A549 (cell line): ENCODE data around the gene FAM9C. TPM values are rescaled to one million over a fixed set of nuclear protein-coding genes. Genes with fewer than 3 reads are reported as not detected.

ENCODE experiments used
- ATAC-seq, 2 experiments: fragments of 200-7000 bp in 1 of 2; fragments of >200 bp in 1 of 2; cut with Nextera tagmentation in 1 of 2; cut with Tn5 transposase in 1 of 2; 3 replicates each; pipeline versions ENCODE4 v1.8.0 to v1.9.1; 2018 to 2020; ENCODE audit warnings: mild to moderate bottlenecking in 1 of 2, moderate library complexity in 1 of 2
- CTCF ChIA-PET: fragments of 300-600 bp; sonication (Branson Sonifier 250); formaldehyde crosslinking; extraction: SDS; loops from one replicate; lab custom pipeline; 2021; ENCODE audit warnings: antibody characterized with exemption, inconsistent platforms; lab: Yijun Ruan, JAX
- POLR2A ChIA-PET: fragments of 350-600 bp; formaldehyde crosslinking; extraction: SDS; loops from one replicate; lab custom pipeline; 2021; ENCODE audit warnings: antibody characterized with exemption, inconsistent platforms; lab: Yijun Ruan, JAX
- DNase-seq, 2 experiments: peaks; one replicate each; pipeline versions ENCODE4 v3.0.0 to v3.0.0-alpha.2; 2011 to 2016; ENCODE audit warnings: low read depth in 1 of 2, low spot score in 1 of 2
- FAIRE-seq: peaks from 2 replicates; lab custom pipeline; 2011; peaks lifted over from hg19 to GRCh38; lab: Jason Lieb, UNC
- H3K27ac ChIP-seq, 2 experiments: fragments of >200 bp; sonication (Bioruptor Twin); formaldehyde crosslinking; 3 replicates each; pipeline ENCODE4 v1.5.1; 2016 to 2017
- H3K4me1 ChIP-seq: fragments of >200 bp; sonication (Bioruptor Twin); formaldehyde crosslinking; 3 replicates; pipeline ENCODE4 v1.6.1; 2016
- H3K4me2 ChIP-seq: fragments of >200 bp; sonication (Bioruptor Twin); formaldehyde crosslinking; 3 replicates; pipeline ENCODE4 v1.6.1; 2016
- H3K4me3 ChIP-seq: fragments of >200 bp; sonication (Bioruptor Twin); formaldehyde crosslinking; 3 replicates; pipeline ENCODE4 v1.5.1; 2016
- H3K9me3 ChIP-seq: fragments of >200 bp; sonication (Bioruptor Twin); formaldehyde crosslinking; 3 replicates; pipeline ENCODE4 v1.6.1; 2016
- BHLHE40 ChIP-seq: IDR thresholded peaks from 2 replicates; pipeline ENCODE4 v1.6.1; 2012; ENCODE audit warnings: low read depth, low read length, inconsistent platforms
- CEBPB ChIP-seq, 2 experiments: fragments of >200 bp in 1 of 2; sonication (Bioruptor Twin) in 1 of 2; formaldehyde crosslinking in 1 of 2; IDR thresholded peaks; 2 replicates each; pipeline ENCODE4 v1.6.1; 2012 to 2016
- FOSL2 ChIP-seq, 2 experiments: fragments of 450-650 bp in 1 of 2; fragments of >200 bp in 1 of 2; sonication (Bioruptor Twin) in 1 of 2; formaldehyde crosslinking; IDR thresholded peaks; 2 replicates each; pipeline versions ENCODE4 v1.5.0 to v1.6.1; 2016 to 2020; ENCODE audit warnings: mild to moderate bottlenecking in 1 of 2, moderate library complexity in 1 of 2
- HDAC2 ChIP-seq: fragments of 200-600 bp; sonication (generic); IDR thresholded peaks from 2 replicates; pipeline ENCODE4 v1.6.1; 2016
- HEYL ChIP-seq: fragments of 250-450 bp; sonication (Bioruptor Pico); IDR thresholded peaks from 2 replicates; pipeline ENCODE4 v1.8.0; 2021; ENCODE audit warnings: mild to moderate bottlenecking, moderate library complexity
- HOXB5 ChIP-seq: fragments of 250-450 bp; sonication (Bioruptor Pico); IDR thresholded peaks from 2 replicates; pipeline ENCODE4 v1.5.0; 2020; ENCODE audit warnings: mild to moderate bottlenecking, moderate library complexity
- KDM1A ChIP-seq: fragments of 200-600 bp; sonication (generic); IDR thresholded peaks from 2 replicates; pipeline ENCODE4 v1.6.1; 2016; ENCODE audit warnings: low read depth, mild to moderate bottlenecking
- MAFK ChIP-seq: fragments of 450-650 bp; IDR thresholded peaks from 2 replicates; pipeline ENCODE4 v1.6.1; 2014; ENCODE audit not compliant: partially characterized antibody
- NR3C1 ChIP-seq: fragments of >200 bp; sonication (Bioruptor Twin); formaldehyde crosslinking; IDR thresholded peaks from 3 replicates; pipeline ENCODE4 v1.6.1; 2017
- PHF8 ChIP-seq: fragments of 200-600 bp; sonication (generic); IDR thresholded peaks from 2 replicates; pipeline ENCODE4 v1.6.1; 2016; ENCODE audit warnings: low read depth, mild to moderate bottlenecking, antibody characterized with exemption, moderate library complexity, borderline replicate concordance
- SREBF2 ChIP-seq: fragments of 450-650 bp; IDR thresholded peaks from 2 replicates; pipeline ENCODE4 v1.6.1; 2014; ENCODE audit warnings: mild to moderate bottlenecking, moderate library complexity
- ZC3H11A ChIP-seq: fragments of 450-650 bp; IDR thresholded peaks from 2 replicates; pipeline ENCODE4 v1.6.1; 2014; ENCODE audit warnings: antibody characterized with exemption, mild to moderate bottlenecking
- WGBS: methylation state at CpG from one replicate; pipeline ENCODE4 v1.1.6; 2017; ENCODE audit errors: missing lambda C conversion rate; 5-methylcytosine and 5-hydroxymethylcytosine counted together
- polyA plus RNA-seq, 4 experiments: library from polyadenylated mRNA; depleted of rRNA in 3 of 4; stranded (reverse); fragments of >200 nt; fragmentation: RNase III in 1 of 4; extraction: RNeasy Plus Mini Kit Qiagen cat#74134 plus additional on column Dnase treatment in 1 of 4; gene quantifications; 2 replicates in 3 of 4; 3 replicates in 1 of 4; pipeline ENCODE4 v1.2.3, GENCODE V29; 2011 to 2017
- TF ChIP-seq, protein P1 (sequence below): fragments of >200 bp; sonication (Bioruptor Twin); formaldehyde crosslinking; IDR thresholded peaks from 3 replicates; pipeline ENCODE4 v1.5.1; 2016
- TF ChIP-seq, protein P2 (sequence below): fragments of 150-350 bp; IDR thresholded peaks from 2 replicates; pipeline ENCODE4 v1.6.1; 2014; ENCODE audit warnings: low read depth, mild to moderate bottlenecking, low read length
- TF ChIP-seq, protein P3 (sequence below): fragments of 200-600 bp; sonication (generic); IDR thresholded peaks from 2 replicates; pipeline ENCODE4 v1.6.1; 2016; ENCODE audit warnings: antibody characterized with exemption, mild to moderate bottlenecking, moderate library complexity
- TF ChIP-seq, protein P4 (sequence below): fragments of >200 bp; sonication (Bioruptor Twin); formaldehyde crosslinking; IDR thresholded peaks from 2 replicates; pipeline ENCODE4 v1.6.1; 2016
- TF ChIP-seq, protein P5 (sequence below): IDR thresholded peaks from 2 replicates; pipeline ENCODE4 v1.6.1; 2012

FAM9C gene
- polyA plus RNA-seq, 2 of the 4 experiments (the other 2 are of a cell fraction): 0.03 TPM; not detected in 1

DNA sequence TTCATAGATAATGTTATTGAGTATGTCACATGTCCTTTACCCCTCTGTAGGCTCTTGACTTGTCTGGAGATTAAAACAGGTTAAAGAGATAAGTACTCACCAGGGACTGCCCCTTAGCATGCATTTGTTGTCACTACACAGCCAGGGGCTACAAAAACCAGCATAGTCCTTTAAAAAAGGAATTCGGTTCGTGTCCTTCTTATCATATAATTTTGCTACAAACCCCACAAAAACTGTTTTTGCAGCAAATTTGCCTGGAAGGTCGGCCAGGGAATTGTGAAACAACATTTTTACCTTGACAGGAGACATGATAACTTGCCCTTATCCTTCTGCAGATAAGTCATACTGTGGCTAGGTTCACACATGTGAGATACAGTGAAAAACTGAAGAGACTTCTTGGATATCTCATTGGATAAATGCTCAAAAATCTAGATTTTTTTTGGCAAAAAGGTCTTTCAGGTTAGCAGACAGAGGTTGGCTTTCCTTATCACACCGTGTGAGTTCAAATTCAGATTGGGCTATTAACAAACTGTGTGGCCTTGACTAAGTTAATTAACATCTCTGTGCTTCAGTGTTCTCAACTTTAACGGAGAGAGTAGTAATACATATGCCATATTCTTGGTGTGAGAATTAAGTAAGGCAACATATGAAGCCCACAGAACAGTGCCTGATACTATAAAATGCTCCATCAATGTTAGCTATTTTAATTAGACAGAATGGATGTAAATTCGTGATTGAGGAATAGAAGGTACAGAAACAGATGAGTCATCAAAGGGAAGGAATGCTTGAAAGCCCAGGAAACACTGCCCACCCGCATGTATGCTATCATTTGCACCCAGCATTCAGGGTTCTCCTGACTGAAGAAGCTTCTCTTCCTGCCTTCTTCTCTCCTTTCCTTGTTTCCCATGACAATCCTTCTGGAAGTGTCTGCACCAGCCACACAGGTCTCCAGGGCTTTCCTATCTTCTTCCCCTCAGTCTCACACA is 30.0 kb downstream of the FAM9C start:
- no peak for FAIRE-seq
- CTCF ChIA-PET: interaction anchor here (1.2 to 3.0 kb wide), 3 partner anchors 12 to 20 kb away, joined by 3 to 7 read pairs (median 3); no protein-coding TSS in a partner anchor
- Histone ChIP-seq H3K4me1 (peaks cover 47% of the 10 kb centered on the region), H3K4me2 (peak overlapping the region; percentile 63), H3K4me3 (no peak overlapping the region), H3K9me3 (no peaks in the 10 kb centered on the region), H3K27ac (peak overlapping the region; percentile 69 to 76)
- DNase-seq: no peak
- TF ChIP-seq HOXB5 (CRISPR knock-in tag) (no peak), NR3C1 (no peak), PHF8 (no peak), ZC3H11A (no peak), BHLHE40 (no peak), HEYL (CRISPR knock-in tag) (no peak), HDAC2 (no peak), FOSL2 (IDR thresholded peaks at IDR 0.05) (no peak), FOSL2 (CRISPR knock-in tag; IDR thresholded peaks at IDR 0.05) (peak; percentile 72), MAFK (peak; percentile 44), SREBF2 (no peak), KDM1A (no peak)
- TF ChIP-seq, protein P1, sequence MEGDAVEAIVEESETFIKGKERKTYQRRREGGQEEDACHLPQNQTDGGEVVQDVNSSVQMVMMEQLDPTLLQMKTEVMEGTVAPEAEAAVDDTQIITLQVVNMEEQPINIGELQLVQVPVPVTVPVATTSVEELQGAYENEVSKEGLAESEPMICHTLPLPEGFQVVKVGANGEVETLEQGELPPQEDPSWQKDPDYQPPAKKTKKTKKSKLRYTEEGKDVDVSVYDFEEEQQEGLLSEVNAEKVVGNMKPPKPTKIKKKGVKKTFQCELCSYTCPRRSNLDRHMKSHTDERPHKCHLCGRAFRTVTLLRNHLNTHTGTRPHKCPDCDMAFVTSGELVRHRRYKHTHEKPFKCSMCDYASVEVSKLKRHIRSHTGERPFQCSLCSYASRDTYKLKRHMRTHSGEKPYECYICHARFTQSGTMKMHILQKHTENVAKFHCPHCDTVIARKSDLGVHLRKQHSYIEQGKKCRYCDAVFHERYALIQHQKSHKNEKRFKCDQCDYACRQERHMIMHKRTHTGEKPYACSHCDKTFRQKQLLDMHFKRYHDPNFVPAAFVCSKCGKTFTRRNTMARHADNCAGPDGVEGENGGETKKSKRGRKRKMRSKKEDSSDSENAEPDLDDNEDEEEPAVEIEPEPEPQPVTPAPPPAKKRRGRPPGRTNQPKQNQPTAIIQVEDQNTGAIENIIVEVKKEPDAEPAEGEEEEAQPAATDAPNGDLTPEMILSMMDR: no peak
- TF ChIP-seq, protein P2, sequence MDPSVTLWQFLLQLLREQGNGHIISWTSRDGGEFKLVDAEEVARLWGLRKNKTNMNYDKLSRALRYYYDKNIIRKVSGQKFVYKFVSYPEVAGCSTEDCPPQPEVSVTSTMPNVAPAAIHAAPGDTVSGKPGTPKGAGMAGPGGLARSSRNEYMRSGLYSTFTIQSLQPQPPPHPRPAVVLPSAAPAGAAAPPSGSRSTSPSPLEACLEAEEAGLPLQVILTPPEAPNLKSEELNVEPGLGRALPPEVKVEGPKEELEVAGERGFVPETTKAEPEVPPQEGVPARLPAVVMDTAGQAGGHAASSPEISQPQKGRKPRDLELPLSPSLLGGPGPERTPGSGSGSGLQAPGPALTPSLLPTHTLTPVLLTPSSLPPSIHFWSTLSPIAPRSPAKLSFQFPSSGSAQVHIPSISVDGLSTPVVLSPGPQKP: no peak
- TF ChIP-seq, protein P3, sequence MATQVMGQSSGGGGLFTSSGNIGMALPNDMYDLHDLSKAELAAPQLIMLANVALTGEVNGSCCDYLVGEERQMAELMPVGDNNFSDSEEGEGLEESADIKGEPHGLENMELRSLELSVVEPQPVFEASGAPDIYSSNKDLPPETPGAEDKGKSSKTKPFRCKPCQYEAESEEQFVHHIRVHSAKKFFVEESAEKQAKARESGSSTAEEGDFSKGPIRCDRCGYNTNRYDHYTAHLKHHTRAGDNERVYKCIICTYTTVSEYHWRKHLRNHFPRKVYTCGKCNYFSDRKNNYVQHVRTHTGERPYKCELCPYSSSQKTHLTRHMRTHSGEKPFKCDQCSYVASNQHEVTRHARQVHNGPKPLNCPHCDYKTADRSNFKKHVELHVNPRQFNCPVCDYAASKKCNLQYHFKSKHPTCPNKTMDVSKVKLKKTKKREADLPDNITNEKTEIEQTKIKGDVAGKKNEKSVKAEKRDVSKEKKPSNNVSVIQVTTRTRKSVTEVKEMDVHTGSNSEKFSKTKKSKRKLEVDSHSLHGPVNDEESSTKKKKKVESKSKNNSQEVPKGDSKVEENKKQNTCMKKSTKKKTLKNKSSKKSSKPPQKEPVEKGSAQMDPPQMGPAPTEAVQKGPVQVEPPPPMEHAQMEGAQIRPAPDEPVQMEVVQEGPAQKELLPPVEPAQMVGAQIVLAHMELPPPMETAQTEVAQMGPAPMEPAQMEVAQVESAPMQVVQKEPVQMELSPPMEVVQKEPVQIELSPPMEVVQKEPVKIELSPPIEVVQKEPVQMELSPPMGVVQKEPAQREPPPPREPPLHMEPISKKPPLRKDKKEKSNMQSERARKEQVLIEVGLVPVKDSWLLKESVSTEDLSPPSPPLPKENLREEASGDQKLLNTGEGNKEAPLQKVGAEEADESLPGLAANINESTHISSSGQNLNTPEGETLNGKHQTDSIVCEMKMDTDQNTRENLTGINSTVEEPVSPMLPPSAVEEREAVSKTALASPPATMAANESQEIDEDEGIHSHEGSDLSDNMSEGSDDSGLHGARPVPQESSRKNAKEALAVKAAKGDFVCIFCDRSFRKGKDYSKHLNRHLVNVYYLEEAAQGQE: no peak
- TF ChIP-seq, protein P4, sequence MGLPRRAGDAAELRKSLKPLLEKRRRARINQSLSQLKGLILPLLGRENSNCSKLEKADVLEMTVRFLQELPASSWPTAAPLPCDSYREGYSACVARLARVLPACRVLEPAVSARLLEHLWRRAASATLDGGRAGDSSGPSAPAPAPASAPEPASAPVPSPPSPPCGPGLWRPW: no peak
- ATAC-seq: no peak; a peak in 1 of 6 replicates
- WGBS: 69% methylated on average over 7 of the region's 7 CpGs
- POLR2A ChIA-PET: no interaction called here

DNA sequence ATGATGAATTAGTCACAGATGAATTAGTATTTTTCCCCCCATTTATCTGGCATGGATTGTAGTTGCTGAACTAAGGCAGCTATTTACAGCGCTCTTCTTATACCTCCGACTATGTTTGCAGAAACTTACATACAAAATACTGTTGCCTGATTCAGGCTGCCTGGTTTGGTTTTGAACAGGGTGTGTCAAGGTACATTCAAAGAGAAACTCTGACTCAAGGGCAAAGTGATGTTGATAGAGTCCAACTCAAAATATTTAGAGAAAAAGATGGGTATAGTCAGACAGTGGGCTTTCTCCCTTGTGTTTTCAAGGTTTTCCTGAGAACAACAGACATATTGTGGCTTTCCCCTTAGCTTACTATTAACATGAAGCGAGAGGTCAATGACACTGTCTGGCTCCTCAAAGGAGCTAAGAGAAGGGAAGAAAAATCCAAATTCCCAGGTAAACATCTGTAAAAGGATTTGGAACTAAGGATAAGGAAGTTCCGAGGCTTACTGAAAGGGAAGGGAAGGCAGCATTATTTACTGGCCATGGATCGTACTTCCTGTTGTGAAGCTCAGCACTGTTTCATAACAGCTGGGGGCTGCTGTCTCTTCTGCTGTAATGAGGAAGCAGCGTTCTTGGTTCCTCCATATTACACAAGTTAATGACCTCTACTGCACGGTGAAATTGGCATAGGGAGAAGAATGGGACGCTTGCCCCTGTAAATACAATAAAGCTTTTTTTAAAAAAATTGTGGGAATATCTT is 30.9 kb downstream of the FAM9C start:
- ATAC-seq (peak in 1 of 2 experiments; percentile 72; a peak in 3 of 6 replicates), FAIRE-seq (peak; percentile 13), DNase-seq (peak in 1 of 2 experiments; percentile 40)
- peak overlapping the region; percentile 63 for H3K4me2 ChIP-seq
- 51% methylated on average over 8 of the region's 8 CpGs for WGBS
- POLR2A ChIA-PET: no interaction called here
- no peak overlapping the region for H3K4me3 ChIP-seq
- CTCF ChIA-PET: interaction anchor here (1.2 to 3.0 kb wide), 2 partner anchors 11 to 20 kb away, joined by 3 to 7 read pairs; no protein-coding TSS in a partner anchor
- H3K27ac ChIP-seq: peak overlapping the region; percentile 69 to 76
- peak in 1 of 2 experiments; percentile 32; a peak in 1 of 4 replicates for TF ChIP-seq CEBPB (IDR thresholded peaks at IDR 0.05)
- TF ChIP-seq, protein P5, sequence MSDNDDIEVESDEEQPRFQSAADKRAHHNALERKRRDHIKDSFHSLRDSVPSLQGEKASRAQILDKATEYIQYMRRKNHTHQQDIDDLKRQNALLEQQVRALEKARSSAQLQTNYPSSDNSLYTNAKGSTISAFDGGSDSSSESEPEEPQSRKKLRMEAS: no peak
- no peaks in the 10 kb centered on the region for H3K9me3 ChIP-seq
- peaks cover 56% of the 10 kb centered on the region for H3K4me1 ChIP-seq
